A549 treated with Hydrocortisone at 1 μM for 4 hours (cell line): ENCODE results near the gene SORD. TPM values are rescaled to one million over a fixed set of nuclear protein-coding genes. Genes with fewer than 3 reads are reported as not detected.

Experiments used
- total RNA-seq: library from RNA; stranded (reverse); fragments of 200-300 nt; extraction: Qiagen RNA extraction; gene quantifications from 5 replicates; pipeline ENCODE4 v1.2.3, GENCODE V29; 2022

SORD gene
- total RNA-seq = 29.6 to 37.1 TPM (median 32.8 TPM) in 5 replicates

DNA sequence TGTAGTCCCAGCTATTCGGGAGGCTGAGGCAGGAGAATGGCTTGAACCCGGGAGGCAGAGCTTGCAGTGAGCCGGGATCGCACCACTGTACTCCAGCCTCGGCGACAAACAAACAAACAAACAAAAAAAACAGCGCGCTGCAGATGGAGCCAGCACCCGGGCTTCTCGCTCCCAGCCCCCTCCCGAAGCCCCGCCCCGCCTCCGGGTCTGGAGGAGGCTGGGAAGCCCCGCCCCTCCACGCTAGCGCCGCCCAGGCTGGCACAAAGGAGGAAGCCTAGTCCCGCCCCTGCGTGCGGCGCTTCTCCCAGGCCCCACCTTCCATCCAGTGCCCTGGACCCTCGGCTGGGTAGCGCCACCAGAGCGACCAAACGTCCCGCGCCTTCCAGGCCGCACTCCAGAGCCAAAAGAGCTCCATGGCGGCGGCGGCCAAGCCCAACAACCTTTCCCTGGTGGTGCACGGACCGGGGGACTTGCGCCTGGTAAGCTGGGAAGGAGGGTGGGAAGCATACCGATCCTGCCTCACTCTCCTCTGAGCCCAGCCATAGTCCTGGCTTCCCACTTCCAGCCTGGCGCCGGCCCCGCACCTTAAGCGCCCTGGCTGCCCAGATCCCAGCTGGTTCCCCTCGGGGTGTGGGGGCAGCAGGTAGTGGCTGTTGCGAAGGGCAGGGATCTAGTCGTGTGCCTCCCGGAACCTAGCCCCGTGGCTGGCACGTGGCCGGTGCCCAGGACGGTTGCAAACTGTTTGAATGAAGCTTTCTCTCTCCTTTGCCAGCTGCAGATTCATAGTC, at the start of gene SORD:
Gene SORD, plus strand, starts transcription at position 325 of the 788 bp plus-strand sequence. Its CDS starts 89 bp downstream, at position 414.

DNA sequence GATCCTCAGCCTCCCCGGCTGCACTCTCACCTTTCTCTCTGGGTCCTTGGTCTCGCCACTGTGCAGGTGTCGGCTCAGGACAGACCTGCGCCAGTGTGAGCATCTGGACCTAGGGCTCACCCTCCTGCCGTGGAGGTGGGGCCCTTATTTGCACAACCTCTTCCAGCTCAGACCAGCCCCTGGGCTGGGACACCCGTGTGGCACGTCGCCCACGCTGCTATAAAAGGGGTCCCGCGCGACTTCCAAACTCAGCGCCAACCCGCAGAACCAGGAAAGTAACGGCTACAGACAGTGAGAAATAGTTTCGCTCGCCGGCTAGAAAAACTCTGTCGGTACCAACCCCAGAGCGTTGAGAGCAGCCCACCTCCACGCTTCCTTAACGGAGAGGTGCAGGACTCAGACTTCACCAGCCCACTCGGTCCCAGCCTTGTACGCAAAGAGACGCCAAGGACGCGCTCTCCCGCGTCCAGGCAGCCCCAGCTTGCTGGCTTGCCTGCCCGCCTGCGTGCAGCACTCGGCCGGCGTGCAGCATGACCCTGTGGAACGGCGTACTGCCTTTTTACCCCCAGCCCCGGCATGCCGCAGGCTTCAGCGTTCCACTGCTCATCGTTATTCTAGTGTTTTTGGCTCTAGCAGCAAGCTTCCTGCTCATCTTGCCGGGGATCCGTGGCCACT, 91.2 kb downstream of the SORD start, which contains the start of the genes DUOX2 and DUOXA2:
Gene DUOX2, minus strand, starts transcription at position 97 of the 675 bp plus-strand sequence. CDS start 761 bp downstream, outside the sequence.
Gene DUOXA2, plus strand, starts transcription at position 251 of the 675 bp plus-strand sequence. Its CDS starts 280 bp downstream, at position 531.

Other genes starting within 250 kb of the SORD start
- not detected in 5 replicates for gene TERB2, start 66.5 kb upstream of the SORD start, total RNA-seq
- 0.02 to 0.06 TPM (median 0.03 TPM) in 5 replicates for gene DUOX2, start 91.0 kb downstream of the SORD start, total RNA-seq
- not detected in 5 replicates for gene DUOXA2, start 91.1 kb downstream of the SORD start, total RNA-seq
- gene DUOXA1, start 106.7 kb downstream of the SORD start, total RNA-seq = 0.07 to 0.18 TPM (median 0.08 TPM) in 5 replicates
- gene DUOX1, start 106.8 kb downstream of the SORD start, total RNA-seq = 0.02 to 0.10 TPM in 2 of 5 replicates, not detected in the others
- gene SHF, start 164.8 kb downstream of the SORD start, total RNA-seq = 0.36 to 0.88 TPM (median 0.44 TPM) in 5 replicates
- gene SLC28A2, start 229.0 kb downstream of the SORD start, total RNA-seq = not detected in 5 replicates